ENCODE data around the gene NEDD9. TPM values are rescaled to one million over a fixed set of nuclear protein-coding genes. Genes with fewer than 3 reads are reported as not detected.

Gene NEDD9
- total RNA-seq, 1 experiment from 2014 or later = 4.4 TPM

DNA sequence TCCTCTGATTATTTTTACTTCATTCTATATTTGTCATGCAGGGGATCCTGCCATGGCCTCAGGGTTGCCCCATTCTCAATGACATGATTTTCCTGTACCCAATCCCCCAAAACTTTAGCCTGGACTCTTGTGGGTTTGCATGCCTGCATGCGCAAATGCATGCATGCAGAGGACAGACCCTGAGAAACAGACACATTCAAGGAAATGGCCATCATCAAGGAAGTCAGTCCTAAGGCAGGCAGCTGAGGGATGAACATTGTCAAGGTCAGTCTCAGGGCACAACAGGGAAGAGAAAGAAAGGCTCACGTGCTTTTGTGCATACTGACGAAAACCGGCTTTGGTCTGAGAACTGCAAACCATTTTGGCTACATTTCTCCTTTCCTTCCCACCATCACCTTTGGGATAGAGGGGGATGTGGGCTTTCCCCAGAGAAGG is 13.1 kb downstream of the NEDD9 start:
- POLR2A ChIA-PET = no interaction called here

DNA sequence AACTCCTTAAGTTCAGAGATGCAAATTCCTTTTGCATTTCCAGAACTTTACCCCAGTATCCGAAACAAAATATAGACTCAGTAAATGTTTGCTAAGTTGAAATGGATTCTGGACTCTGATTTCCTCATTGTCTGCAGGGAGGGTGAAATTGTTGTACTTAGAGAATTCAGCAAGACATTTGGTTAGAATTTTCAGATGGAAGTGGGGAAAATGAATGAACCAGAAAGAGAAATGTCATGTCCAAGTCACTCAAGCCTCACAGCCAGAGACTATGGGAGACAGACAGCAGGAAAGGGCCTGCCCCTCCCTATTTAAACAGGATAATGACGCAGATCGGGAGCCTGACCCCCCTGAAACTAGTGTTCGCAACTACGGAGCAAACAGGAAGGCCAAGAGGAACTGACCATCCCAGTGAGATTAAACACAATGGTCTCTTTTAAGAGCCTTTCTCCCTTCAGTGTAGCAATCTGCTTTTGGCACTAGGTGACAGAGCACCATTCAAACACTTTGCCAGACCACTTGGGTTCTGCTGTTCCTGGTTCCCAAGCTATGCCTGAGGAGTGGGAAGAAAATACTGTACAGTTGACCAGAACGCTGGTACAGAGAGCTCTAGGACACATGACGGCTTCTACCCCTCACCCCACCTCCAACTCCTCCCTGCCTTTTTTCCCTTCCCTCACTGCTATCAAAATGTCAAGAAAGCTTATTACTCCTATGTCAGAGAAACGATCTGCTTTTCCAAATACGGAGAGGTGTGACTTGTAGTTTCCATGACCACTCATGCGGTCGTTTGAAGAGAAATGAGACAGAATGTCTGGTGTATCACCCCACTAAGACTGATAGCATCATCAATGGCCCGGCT is 13.7 kb downstream of the NEDD9 start:
- Mint-ChIP-seq H3K36me3 (ENCODE audit: insufficient read depth, unreplicated experiment) (peaks cover 12% of the 10 kb centered on the region), H3K27me3 (ENCODE audit: insufficient read depth, unreplicated experiment) (no peaks in the 10 kb centered on the region), H3K27ac (ENCODE audit: low read depth, unreplicated experiment) (no peak overlapping the region), H3K4me1 (ENCODE audit: insufficient read depth, unreplicated experiment) (peaks cover 24% of the 10 kb centered on the region), H3K4me3 (ENCODE audit: unreplicated experiment) (no peak overlapping the region), H3K9me3 (ENCODE audit: unreplicated experiment) (no peaks in the 10 kb centered on the region)
- no peak for DNase-seq (ENCODE audit: unreplicated experiment)
- POLR2A ChIA-PET = no interaction called here
- CTCF ChIA-PET = interaction anchor here (1.8 kb wide), 1 partner anchor 277 kb away, joined by 5 read pairs; no protein-coding TSS in a partner anchor
- TF ChIP-seq, protein P1, sequence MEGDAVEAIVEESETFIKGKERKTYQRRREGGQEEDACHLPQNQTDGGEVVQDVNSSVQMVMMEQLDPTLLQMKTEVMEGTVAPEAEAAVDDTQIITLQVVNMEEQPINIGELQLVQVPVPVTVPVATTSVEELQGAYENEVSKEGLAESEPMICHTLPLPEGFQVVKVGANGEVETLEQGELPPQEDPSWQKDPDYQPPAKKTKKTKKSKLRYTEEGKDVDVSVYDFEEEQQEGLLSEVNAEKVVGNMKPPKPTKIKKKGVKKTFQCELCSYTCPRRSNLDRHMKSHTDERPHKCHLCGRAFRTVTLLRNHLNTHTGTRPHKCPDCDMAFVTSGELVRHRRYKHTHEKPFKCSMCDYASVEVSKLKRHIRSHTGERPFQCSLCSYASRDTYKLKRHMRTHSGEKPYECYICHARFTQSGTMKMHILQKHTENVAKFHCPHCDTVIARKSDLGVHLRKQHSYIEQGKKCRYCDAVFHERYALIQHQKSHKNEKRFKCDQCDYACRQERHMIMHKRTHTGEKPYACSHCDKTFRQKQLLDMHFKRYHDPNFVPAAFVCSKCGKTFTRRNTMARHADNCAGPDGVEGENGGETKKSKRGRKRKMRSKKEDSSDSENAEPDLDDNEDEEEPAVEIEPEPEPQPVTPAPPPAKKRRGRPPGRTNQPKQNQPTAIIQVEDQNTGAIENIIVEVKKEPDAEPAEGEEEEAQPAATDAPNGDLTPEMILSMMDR (IDR thresholded peaks at IDR 0.05; ENCODE audit: unreplicated experiment) = no peak
- no TSS peak for BruUV-seq (replicated peaks)
- intact Hi-C loops (cut with micrococcal nuclease) = no loop called here

More for the DNA sequence above, 13.1 kb downstream of the NEDD9 start:
- H3K36me3 Mint-ChIP-seq (ENCODE audit: insufficient read depth, unreplicated experiment) = peaks cover 12% of the 10 kb centered on the region
- CTCF ChIA-PET = interaction anchor here (1.8 kb wide), 1 partner anchor 277 kb away, joined by 5 read pairs; no protein-coding TSS in a partner anchor
- BruUV-seq (replicated peaks) = no TSS peak
- intact Hi-C loops (cut with micrococcal nuclease) = no loop called here
- no peak overlapping the region for H3K4me3 Mint-ChIP-seq (ENCODE audit: unreplicated experiment)
- TF ChIP-seq, protein P1 (IDR thresholded peaks at IDR 0.05; ENCODE audit: unreplicated experiment) = no peak
- H3K27ac Mint-ChIP-seq (ENCODE audit: low read depth, unreplicated experiment) = no peak overlapping the region
- H3K4me1 Mint-ChIP-seq (ENCODE audit: insufficient read depth, unreplicated experiment) = peaks cover 28% of the 10 kb centered on the region
- DNase-seq (ENCODE audit: unreplicated experiment) = no peak
- no peaks in the 10 kb centered on the region for H3K27me3 Mint-ChIP-seq (ENCODE audit: insufficient read depth, unreplicated experiment)
- no peaks in the 10 kb centered on the region for H3K9me3 Mint-ChIP-seq (ENCODE audit: unreplicated experiment)

DNA sequence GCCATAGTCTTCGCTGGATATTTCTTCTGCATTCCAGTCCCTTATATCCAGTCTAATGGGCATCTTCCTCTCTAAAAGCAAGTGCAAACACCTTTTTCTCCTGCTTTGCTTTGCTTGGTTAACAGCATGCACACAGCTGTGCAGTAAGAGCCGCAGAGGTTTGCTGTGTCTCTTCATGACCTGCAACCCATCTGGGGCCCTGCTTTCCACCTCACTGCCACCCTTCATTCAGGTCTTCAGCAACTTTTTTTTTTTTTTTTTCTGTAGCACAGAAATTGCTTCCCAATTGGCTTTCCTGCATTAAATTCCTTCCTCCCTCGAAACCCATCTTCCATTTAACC is 14.4 kb downstream of the NEDD9 start:
- CTCF ChIA-PET = no interaction called here
- Mint-ChIP-seq H3K9me3 (ENCODE audit: unreplicated experiment) (no peaks in the 10 kb centered on the region), H3K36me3 (ENCODE audit: insufficient read depth, unreplicated experiment) (peaks cover 12% of the 10 kb centered on the region), H3K4me1 (ENCODE audit: insufficient read depth, unreplicated experiment) (peaks cover 17% of the 10 kb centered on the region), H3K4me3 (ENCODE audit: unreplicated experiment) (no peak overlapping the region), H3K27ac (ENCODE audit: low read depth, unreplicated experiment) (no peak overlapping the region), H3K27me3 (ENCODE audit: insufficient read depth, unreplicated experiment) (no peaks in the 10 kb centered on the region)
- intact Hi-C loops (cut with micrococcal nuclease) = no loop called here
- POLR2A ChIA-PET = no interaction called here
- TF ChIP-seq, protein P1 (IDR thresholded peaks at IDR 0.05; ENCODE audit: unreplicated experiment) = no peak
- no TSS peak for BruUV-seq (replicated peaks)
- no peak for DNase-seq (ENCODE audit: unreplicated experiment)

DNA sequence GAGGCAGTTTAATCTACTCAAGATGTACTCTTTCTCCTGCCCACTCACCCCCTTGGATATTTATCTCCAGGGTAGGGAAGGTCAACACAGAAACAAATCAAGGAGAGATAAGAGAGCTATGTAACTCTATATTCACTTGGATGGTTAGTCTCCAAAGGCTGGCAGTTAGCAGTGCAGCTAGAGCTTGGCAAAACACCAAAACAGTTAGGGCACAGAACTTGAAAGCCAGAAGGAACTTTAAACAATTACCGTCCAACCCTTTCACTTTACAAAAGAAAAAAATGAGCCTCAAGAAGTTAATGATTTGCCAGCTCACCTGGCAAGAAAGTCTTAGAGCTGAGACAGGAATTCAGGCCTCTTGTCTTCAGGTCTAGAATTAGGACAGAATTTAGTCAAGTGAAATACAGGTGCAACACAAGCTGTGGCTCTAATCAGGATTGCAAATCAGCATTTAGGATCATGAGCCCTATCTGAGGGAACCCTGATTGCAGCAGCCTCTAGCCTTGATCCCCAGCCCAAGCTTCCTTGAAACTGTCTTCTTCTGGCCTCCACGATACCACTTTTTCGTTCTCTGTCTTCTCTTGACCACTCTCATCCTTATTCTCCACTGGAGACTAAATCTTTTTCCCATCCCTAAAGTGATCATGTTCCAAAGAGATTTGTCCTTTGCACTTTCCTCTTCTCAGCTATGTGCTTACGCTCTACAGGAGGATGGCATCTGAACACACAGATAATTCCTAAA is 14.9 kb downstream of the NEDD9 start:
- Mint-ChIP-seq H3K27ac (ENCODE audit: low read depth, unreplicated experiment) (no peak overlapping the region), H3K36me3 (ENCODE audit: insufficient read depth, unreplicated experiment) (peaks cover 12% of the 10 kb centered on the region), H3K4me3 (ENCODE audit: unreplicated experiment) (no peak overlapping the region), H3K27me3 (ENCODE audit: insufficient read depth, unreplicated experiment) (no peaks in the 10 kb centered on the region), H3K4me1 (ENCODE audit: insufficient read depth, unreplicated experiment) (peaks cover 17% of the 10 kb centered on the region), H3K9me3 (ENCODE audit: unreplicated experiment) (no peaks in the 10 kb centered on the region)
- no TSS peak for BruUV-seq (replicated peaks)
- intact Hi-C loops (cut with micrococcal nuclease) = no loop called here
- POLR2A ChIA-PET = interaction anchor here (0.6 kb wide), 1 partner anchor 16 kb away, joined by 5 read pairs; no protein-coding TSS in a partner anchor
- CTCF ChIA-PET = interaction anchor here (0.7 kb wide), 1 partner anchor 20 kb away, joined by 3 read pairs; no protein-coding TSS in a partner anchor
- DNase-seq (ENCODE audit: unreplicated experiment) = no peak
- TF ChIP-seq, protein P1 (IDR thresholded peaks at IDR 0.05; ENCODE audit: unreplicated experiment) = no peak

Measured in MCF 10A (cell line).